Measurements from ENCODE around the gene DAPK1. TPM values are rescaled to one million over a fixed set of nuclear protein-coding genes. Genes with fewer than 3 reads are reported as not detected.
A peak's percentile ranks its signal among the peaks of the same experiment; 100 is the strongest.

The DAPK1 gene
- total RNA-seq, result 100 to 1,000 TPM; 155 to 301 TPM
- 10 to 100 TPM; 33.0 to 33.4 TPM for polyA plus RNA-seq
- long read RNA-seq, donor 1, full-length matches to known transcripts, result 10 of 128 reads
- long read RNA-seq, donor 1, partial matches to known transcripts, result 118 of 128 reads
- long read RNA-seq, donor 1, other reads (novel, unspliced or antisense), result 0 of 128 reads
- long read RNA-seq, donor 2, partial matches to known transcripts, result 0 of 2 reads
- long read RNA-seq, donor 2, other reads (novel, unspliced or antisense), result 0 of 2 reads
- long read RNA-seq, donor 3, full-length matches to known transcripts, result 7 of 72 reads
- long read RNA-seq, donor 3, partial matches to known transcripts, result 65 of 72 reads
- long read RNA-seq, donor 3, other reads (novel, unspliced or antisense), result 0 of 72 reads
- long read RNA-seq, donor 4, result 0 reads
- long read RNA-seq, donor 5, full-length matches to known transcripts, result 13 of 143 reads
- long read RNA-seq, donor 5, partial matches to known transcripts, result 130 of 143 reads
- long read RNA-seq, donor 5, other reads (novel, unspliced or antisense), result 0 of 143 reads

DNA sequence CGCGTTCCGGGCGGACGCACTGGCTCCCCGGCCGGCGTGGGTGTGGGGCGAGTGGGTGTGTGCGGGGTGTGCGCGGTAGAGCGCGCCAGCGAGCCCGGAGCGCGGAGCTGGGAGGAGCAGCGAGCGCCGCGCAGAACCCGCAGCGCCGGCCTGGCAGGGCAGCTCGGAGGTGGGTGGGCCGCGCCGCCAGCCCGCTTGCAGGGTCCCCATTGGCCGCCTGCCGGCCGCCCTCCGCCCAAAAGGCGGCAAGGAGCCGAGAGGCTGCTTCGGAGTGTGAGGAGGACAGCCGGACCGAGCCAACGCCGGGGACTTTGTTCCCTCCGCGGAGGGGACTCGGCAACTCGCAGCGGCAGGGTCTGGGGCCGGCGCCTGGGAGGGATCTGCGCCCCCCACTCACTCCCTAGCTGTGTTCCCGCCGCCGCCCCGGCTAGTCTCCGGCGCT lies at the start of gene DAPK1:
Gene DAPK1, plus strand, starts transcription at position 264 of the 442 bp plus-strand sequence. CDS start 1,211 bp downstream, outside the sequence.
- WGBS, 2 donors, result 0 to 1% methylated on average over 37 to 55 of the region's 55 CpGs
- peak; percentile 79 to 87 (median 84) for DNase-seq
- Histone ChIP-seq H3K27me3 (ENCODE audit: control insufficient read depth in 3 of 3, insufficient read depth in 3 of 3, low read length in 2 of 3) (peaks cover 0 to 4% (median 0%) of the 10 kb centered on the region in 3 donors), H3K4me3 (peak within 1 kb of the TSS; percentile 89), H3K9ac (ENCODE audit: insufficient read depth in 1 of 2, low read length in 2 of 2) (peak within 1 kb of the TSS; percentile 63 to 83), H3K4me1 (ENCODE audit: control insufficient read depth in 5 of 5, insufficient read depth in 5 of 5, low read length in 5 of 5) (peaks cover 0 to 50% (median 9%) of the 10 kb centered on the region in 5 donors), H3K9me3 (ENCODE audit: control insufficient read depth in 4 of 4, insufficient read depth in 3 of 4, low read length in 3 of 4) (peaks cover 0 to 8% (median 0%) of the 10 kb centered on the region in 4 donors), H3K36me3 (ENCODE audit: control insufficient read depth in 4 of 4, insufficient read depth in 4 of 4, low read length in 4 of 4) (peaks cover 0 to 11% (median 4%) of the 10 kb centered on the region in 4 donors), H3K27ac (ENCODE audit: low read depth in 1 of 2, low read length in 1 of 2) (peak within 1 kb of the TSS in 1 of 2 donors; percentile 96)
- ATAC-seq (ENCODE audit: insufficient read depth, low FRiP score), result peak; percentile 74
- TF ChIP-seq, protein P1, sequence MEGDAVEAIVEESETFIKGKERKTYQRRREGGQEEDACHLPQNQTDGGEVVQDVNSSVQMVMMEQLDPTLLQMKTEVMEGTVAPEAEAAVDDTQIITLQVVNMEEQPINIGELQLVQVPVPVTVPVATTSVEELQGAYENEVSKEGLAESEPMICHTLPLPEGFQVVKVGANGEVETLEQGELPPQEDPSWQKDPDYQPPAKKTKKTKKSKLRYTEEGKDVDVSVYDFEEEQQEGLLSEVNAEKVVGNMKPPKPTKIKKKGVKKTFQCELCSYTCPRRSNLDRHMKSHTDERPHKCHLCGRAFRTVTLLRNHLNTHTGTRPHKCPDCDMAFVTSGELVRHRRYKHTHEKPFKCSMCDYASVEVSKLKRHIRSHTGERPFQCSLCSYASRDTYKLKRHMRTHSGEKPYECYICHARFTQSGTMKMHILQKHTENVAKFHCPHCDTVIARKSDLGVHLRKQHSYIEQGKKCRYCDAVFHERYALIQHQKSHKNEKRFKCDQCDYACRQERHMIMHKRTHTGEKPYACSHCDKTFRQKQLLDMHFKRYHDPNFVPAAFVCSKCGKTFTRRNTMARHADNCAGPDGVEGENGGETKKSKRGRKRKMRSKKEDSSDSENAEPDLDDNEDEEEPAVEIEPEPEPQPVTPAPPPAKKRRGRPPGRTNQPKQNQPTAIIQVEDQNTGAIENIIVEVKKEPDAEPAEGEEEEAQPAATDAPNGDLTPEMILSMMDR (IDR thresholded peaks at IDR 0.05; ENCODE audit: control extremely low read depth, extremely low read depth), result no peak

GRCh38 chr9:87451149-87451548 lies 46.5 kb upstream of the DAPK1 start:
- H3K27ac ChIP-seq (ENCODE audit: low read depth in 1 of 2, low read length in 1 of 2), result no peak overlapping the region
- ATAC-seq (ENCODE audit: insufficient read depth, low FRiP score) (no peak), DNase-seq (no peak)
- peaks cover 0 to 7% (median 3%) of the 10 kb centered on the region in 4 donors for H3K9me3 ChIP-seq (ENCODE audit: control insufficient read depth in 4 of 4, insufficient read depth in 3 of 4, low read length in 3 of 4)
- no peak overlapping the region for H3K9ac ChIP-seq (ENCODE audit: insufficient read depth in 1 of 2, low read length in 2 of 2)
- TF ChIP-seq, protein P1 (IDR thresholded peaks at IDR 0.05; ENCODE audit: control extremely low read depth, extremely low read depth), result no peak
- no peaks in the 10 kb centered on the region for H3K4me1 ChIP-seq (ENCODE audit: control insufficient read depth in 5 of 5, insufficient read depth in 5 of 5, low read length in 5 of 5)
- 57 to 71% methylated on average over 6 of the region's 6 CpGs for WGBS, 2 donors
- H3K4me3 ChIP-seq, result no peak overlapping the region
- no peaks in the 10 kb centered on the region for H3K27me3 ChIP-seq (ENCODE audit: control insufficient read depth in 3 of 3, insufficient read depth in 3 of 3, low read length in 2 of 3)
- H3K36me3 ChIP-seq (ENCODE audit: control insufficient read depth in 4 of 4, insufficient read depth in 4 of 4, low read length in 4 of 4), result no peaks in the 10 kb centered on the region

GRCh38 chr9:87455407-87455806 lies 42.3 kb upstream of the DAPK1 start:
- ATAC-seq (ENCODE audit: insufficient read depth, low FRiP score) (no peak), DNase-seq (no peak)
- no peaks in the 10 kb centered on the region for H3K4me1 ChIP-seq (ENCODE audit: control insufficient read depth in 5 of 5, insufficient read depth in 5 of 5, low read length in 5 of 5)
- no peaks in the 10 kb centered on the region for H3K36me3 ChIP-seq (ENCODE audit: control insufficient read depth in 4 of 4, insufficient read depth in 4 of 4, low read length in 4 of 4)
- WGBS, 2 donors, result 72 to 76% methylated on average over 1 of the region's 1 CpG
- no peak overlapping the region for H3K9ac ChIP-seq (ENCODE audit: insufficient read depth in 1 of 2, low read length in 2 of 2)
- TF ChIP-seq, protein P1 (IDR thresholded peaks at IDR 0.05; ENCODE audit: control extremely low read depth, extremely low read depth), result no peak
- H3K9me3 ChIP-seq (ENCODE audit: control insufficient read depth in 4 of 4, insufficient read depth in 3 of 4, low read length in 3 of 4), result peaks cover 0 to 9% (median 3%) of the 10 kb centered on the region in 4 donors
- H3K27me3 ChIP-seq (ENCODE audit: control insufficient read depth in 3 of 3, insufficient read depth in 3 of 3, low read length in 2 of 3), result no peaks in the 10 kb centered on the region
- H3K27ac ChIP-seq (ENCODE audit: low read depth in 1 of 2, low read length in 1 of 2), result no peak overlapping the region
- H3K4me3 ChIP-seq, result no peak overlapping the region

All from lung (tissue), 16 donors.